HEK293 (cell line): ENCODE results near the gene DISC1.

Experiments
- CTCF ChIA-PET: fragments of 350-600 bp; formaldehyde crosslinking; extraction: SDS; loops from one replicate; lab custom pipeline; 2021; ENCODE audit warnings: antibody characterized with exemption; lab: Yijun Ruan, JAX
- POLR2A ChIA-PET: fragments of 300-600 bp; formaldehyde crosslinking; extraction: SDS; loops from one replicate; lab custom pipeline; 2020; ENCODE audit warnings: antibody characterized with exemption, inconsistent platforms; lab: Yijun Ruan, JAX
- H3K27ac ChIP-seq: fragments of 200-500 bp; sonication (Bioruptor generic); 2 replicates; pipeline ENCODE4 v1.5.1; 2014; ENCODE audit warnings: low read depth, low read length, control low read depth, inconsistent platforms; ENCODE audit errors: extremely low read depth
- H3K36me3 ChIP-seq, 2 experiments: fragments of 200-500 bp in 1 of 2; sonication (Bioruptor generic) in 1 of 2; 1 replicate in 1 of 2; 2 replicates in 1 of 2; pipeline ENCODE4 v1.5.1; 2014 to 2017; ENCODE audit warnings: inconsistent platforms in 2 of 2, low read length in 2 of 2; ENCODE audit not compliant: control insufficient read depth in 2 of 2, insufficient read depth in 1 of 2
- H3K4me1 ChIP-seq: fragments of 200-500 bp; sonication (Bioruptor generic); 2 replicates; pipeline ENCODE4 v1.5.1; 2014; ENCODE audit warnings: mild to moderate bottlenecking, low read length, inconsistent platforms; ENCODE audit not compliant: control insufficient read depth, insufficient read depth
- H3K4me3 ChIP-seq: 2 replicates; pipeline ENCODE4 v1.5.1; 2011; ENCODE audit warnings: low read depth, mild to moderate bottlenecking, control low read depth, low read length, moderate library complexity
- H3K9me3 ChIP-seq: fragments of 200-500 bp; sonication (Bioruptor generic); 2 replicates; pipeline ENCODE4 v1.5.1; 2014; ENCODE audit warnings: low read depth, low read length, inconsistent platforms; ENCODE audit not compliant: control insufficient read depth, insufficient read depth
- BCL11A ChIP-seq: fragments of 450-650 bp; formaldehyde crosslinking; IDR thresholded peaks from 2 replicates; pipeline ENCODE4 v1.5.1; 2016; ENCODE audit warnings: low read depth, missing biosample characterization, missing genetic modification characterization
- ZFP69B ChIP-seq: fragments of 450-650 bp; formaldehyde crosslinking; IDR thresholded peaks from 2 replicates; pipeline ENCODE4 v1.5.1; 2016; ENCODE audit warnings: missing biosample characterization, missing genetic modification characterization
- ZNF121 ChIP-seq: fragments of 450-650 bp; formaldehyde crosslinking; IDR thresholded peaks from 2 replicates; pipeline ENCODE4 v1.5.1; 2016; ENCODE audit warnings: missing biosample characterization, missing genetic modification characterization
- ZNF37A ChIP-seq: fragments of 450-650 bp; IDR thresholded peaks from 2 replicates; pipeline ENCODE4 v1.5.1; 2018; ENCODE audit warnings: missing biosample characterization, missing genetic modification characterization
- ZNF416 ChIP-seq: fragments of 450-650 bp; formaldehyde crosslinking; IDR thresholded peaks from 2 replicates; pipeline ENCODE4 v1.5.1; 2016; ENCODE audit warnings: missing biosample characterization, missing genetic modification characterization
- ZNF558 ChIP-seq: fragments of 450-650 bp; formaldehyde crosslinking; IDR thresholded peaks from 2 replicates; pipeline ENCODE4 v1.5.1; 2016; ENCODE audit warnings: missing biosample characterization, missing genetic modification characterization
- ZNF585B ChIP-seq: fragments of 450-650 bp; formaldehyde crosslinking; IDR thresholded peaks from 2 replicates; pipeline ENCODE4 v1.5.1; 2016; ENCODE audit warnings: missing biosample characterization, missing genetic modification characterization
- ZNF747 ChIP-seq: fragments of 450-650 bp; formaldehyde crosslinking; IDR thresholded peaks from 2 replicates; pipeline ENCODE4 v1.5.1; 2016; ENCODE audit warnings: missing biosample characterization, missing genetic modification characterization
- TF ChIP-seq, protein P1 (sequence below): fragments of 450-650 bp; formaldehyde crosslinking; IDR thresholded peaks from 2 replicates; pipeline ENCODE4 v1.5.1; 2016; ENCODE audit warnings: missing biosample characterization, missing genetic modification characterization
- TF ChIP-seq, protein P2 (sequence below): sonication (generic); formaldehyde crosslinking; IDR thresholded peaks from 2 replicates; pipeline ENCODE4 v1.8.1; 2022; ENCODE audit warnings: mild to moderate bottlenecking, moderate library complexity, missing genetic modification reagents
- TF ChIP-seq, protein P3 (sequence below): fragments of 450-650 bp; formaldehyde crosslinking; IDR thresholded peaks from 2 replicates; pipeline ENCODE4 v1.5.1; 2016; ENCODE audit warnings: missing biosample characterization, missing genetic modification characterization, low read depth
- TF ChIP-seq, protein P4 (sequence below): fragments of 450-650 bp; formaldehyde crosslinking; IDR thresholded peaks from 2 replicates; pipeline ENCODE4 v1.5.1; 2017; ENCODE audit warnings: missing biosample characterization, missing genetic modification characterization
- TF ChIP-seq, protein P5 (sequence below): fragments of 450-650 bp; formaldehyde crosslinking; IDR thresholded peaks from 2 replicates; pipeline ENCODE4 v1.5.1; 2016; ENCODE audit warnings: missing biosample characterization, missing genetic modification characterization, low read depth

The DISC1 gene

DNA sequence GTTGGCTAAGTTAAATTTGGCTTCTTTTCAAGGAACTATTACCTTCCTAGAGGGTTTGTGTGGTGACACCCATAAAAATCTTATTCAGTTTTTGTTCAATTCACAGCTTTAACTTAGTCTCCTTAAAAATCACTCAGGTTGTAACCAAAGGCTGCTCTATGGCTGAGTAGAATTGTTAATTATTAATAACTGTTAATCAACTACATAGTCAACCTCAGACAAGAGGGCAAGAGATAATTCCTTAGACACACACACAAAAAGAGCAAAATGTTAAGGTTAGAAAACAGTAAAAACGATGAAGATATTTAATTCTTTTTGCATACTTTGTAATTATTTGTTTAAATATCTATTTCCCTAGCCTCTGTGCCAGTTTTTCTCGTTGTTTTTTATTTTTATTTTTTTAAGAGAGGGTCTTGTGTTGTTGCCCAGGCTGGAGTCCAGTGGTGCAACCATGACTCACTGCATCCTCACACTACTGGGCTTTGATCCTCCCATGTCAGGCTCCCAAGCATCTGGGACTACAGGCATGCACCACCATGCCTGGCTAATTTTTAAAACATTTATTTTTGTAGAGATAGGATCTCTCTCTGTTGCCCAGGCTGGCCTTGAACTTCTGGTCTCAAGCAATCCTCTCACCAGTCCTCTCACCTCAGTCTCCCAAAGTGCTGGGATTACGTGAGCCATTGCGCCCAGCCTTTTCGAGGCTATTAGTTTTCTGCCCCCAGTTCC, 215.2 kb downstream of the DISC1 start:
- H3K27ac ChIP-seq, result no peak overlapping the region
- H3K4me3 ChIP-seq, result no peak overlapping the region
- no peaks in the 10 kb centered on the region for H3K36me3 ChIP-seq
- H3K4me1 ChIP-seq, result no peaks in the 10 kb centered on the region
- ChIA-PET POLR2A (interaction anchor here (0.5 to 0.7 kb wide), 2 partner anchors 112 to 1000 kb away, joined by 3 read pairs; no protein-coding TSS in a partner anchor), CTCF (interaction anchor here (0.7 to 1.3 kb wide), 3 partner anchors 111 to 1374 kb away, joined by 3 to 4 read pairs (median 3); no protein-coding TSS in a partner anchor)
- TF ChIP-seq, protein P1, sequence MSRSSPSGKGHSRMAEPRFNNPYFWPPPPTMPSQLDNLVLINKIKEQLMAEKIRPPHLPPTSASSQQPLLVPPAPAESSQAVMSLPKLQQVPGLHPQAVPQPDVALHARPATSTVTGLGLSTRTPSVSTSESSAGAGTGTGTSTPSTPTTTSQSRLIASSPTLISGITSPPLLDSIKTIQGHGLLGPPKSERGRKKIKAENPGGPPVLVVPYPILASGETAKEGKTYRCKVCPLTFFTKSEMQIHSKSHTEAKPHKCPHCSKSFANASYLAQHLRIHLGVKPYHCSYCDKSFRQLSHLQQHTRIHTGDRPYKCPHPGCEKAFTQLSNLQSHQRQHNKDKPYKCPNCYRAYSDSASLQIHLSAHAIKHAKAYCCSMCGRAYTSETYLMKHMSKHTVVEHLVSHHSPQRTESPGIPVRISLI (tag by site-specific recombination), result no peak
- TF ChIP-seq, protein P2, sequence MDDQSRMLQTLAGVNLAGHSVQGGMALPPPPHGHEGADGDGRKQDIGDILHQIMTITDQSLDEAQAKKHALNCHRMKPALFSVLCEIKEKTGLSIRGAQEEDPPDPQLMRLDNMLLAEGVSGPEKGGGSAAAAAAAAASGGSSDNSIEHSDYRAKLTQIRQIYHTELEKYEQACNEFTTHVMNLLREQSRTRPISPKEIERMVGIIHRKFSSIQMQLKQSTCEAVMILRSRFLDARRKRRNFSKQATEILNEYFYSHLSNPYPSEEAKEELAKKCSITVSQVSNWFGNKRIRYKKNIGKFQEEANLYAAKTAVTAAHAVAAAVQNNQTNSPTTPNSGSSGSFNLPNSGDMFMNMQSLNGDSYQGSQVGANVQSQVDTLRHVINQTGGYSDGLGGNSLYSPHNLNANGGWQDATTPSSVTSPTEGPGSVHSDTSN (CRISPR knock-in tag), result no peak
- no peak for TF ChIP-seq ZNF585B (tag by site-specific recombination)
- 0 out of 2 replicates have a peak, but pooled peaks have one; percentile 9 for TF ChIP-seq ZNF121
- TF ChIP-seq, protein P3, sequence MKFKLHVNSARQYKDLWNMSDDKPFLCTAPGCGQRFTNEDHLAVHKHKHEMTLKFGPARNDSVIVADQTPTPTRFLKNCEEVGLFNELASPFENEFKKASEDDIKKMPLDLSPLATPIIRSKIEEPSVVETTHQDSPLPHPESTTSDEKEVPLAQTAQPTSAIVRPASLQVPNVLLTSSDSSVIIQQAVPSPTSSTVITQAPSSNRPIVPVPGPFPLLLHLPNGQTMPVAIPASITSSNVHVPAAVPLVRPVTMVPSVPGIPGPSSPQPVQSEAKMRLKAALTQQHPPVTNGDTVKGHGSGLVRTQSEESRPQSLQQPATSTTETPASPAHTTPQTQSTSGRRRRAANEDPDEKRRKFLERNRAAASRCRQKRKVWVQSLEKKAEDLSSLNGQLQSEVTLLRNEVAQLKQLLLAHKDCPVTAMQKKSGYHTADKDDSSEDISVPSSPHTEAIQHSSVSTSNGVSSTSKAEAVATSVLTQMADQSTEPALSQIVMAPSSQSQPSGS (tag by site-specific recombination), result no peak
- TF ChIP-seq, protein P4, sequence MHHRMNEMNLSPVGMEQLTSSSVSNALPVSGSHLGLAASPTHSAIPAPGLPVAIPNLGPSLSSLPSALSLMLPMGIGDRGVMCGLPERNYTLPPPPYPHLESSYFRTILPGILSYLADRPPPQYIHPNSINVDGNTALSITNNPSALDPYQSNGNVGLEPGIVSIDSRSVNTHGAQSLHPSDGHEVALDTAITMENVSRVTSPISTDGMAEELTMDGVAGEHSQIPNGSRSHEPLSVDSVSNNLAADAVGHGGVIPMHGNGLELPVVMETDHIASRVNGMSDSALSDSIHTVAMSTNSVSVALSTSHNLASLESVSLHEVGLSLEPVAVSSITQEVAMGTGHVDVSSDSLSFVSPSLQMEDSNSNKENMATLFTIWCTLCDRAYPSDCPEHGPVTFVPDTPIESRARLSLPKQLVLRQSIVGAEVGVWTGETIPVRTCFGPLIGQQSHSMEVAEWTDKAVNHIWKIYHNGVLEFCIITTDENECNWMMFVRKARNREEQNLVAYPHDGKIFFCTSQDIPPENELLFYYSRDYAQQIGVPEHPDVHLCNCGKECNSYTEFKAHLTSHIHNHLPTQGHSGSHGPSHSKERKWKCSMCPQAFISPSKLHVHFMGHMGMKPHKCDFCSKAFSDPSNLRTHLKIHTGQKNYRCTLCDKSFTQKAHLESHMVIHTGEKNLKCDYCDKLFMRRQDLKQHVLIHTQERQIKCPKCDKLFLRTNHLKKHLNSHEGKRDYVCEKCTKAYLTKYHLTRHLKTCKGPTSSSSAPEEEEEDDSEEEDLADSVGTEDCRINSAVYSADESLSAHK (tag by site-specific recombination), result no peak
- H3K9me3 ChIP-seq, result no peaks in the 10 kb centered on the region

DNA sequence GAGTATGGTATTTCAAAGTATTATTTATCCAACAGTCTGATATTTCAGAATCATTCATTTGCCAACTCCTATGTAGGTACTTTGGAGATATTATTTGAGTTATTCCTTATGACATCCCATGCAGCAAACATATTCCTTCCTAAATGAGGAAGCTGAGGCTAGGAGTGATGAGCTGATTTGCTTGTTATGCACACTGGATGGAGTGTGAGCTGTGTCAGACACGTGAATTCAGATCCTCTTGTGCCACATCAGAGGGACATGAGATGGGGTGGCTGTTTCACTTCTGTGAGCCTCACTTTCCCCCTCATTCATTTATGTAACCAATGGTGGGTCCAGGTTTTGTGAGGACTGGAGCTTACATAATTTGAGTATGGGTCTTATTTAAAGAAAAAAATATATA, 215.9 kb downstream of the DISC1 start:
- no peaks in the 10 kb centered on the region for H3K36me3 ChIP-seq
- POLR2A ChIA-PET, result interaction anchor here (0.5 kb wide), 1 partner anchor 1000 kb away, joined by 3 read pairs; no protein-coding TSS in a partner anchor
- TF ChIP-seq ZNF558 (tag by site-specific recombination), result no peak
- TF ChIP-seq ZNF416 (tag by site-specific recombination), result no peak
- TF ChIP-seq ZNF747 (tag by site-specific recombination), result no peak
- no peak for TF ChIP-seq BCL11A (tag by site-specific recombination)
- TF ChIP-seq ZNF37A (tag by site-specific recombination), result no peak
- TF ChIP-seq ZFP69B (tag by site-specific recombination), result no peak
- TF ChIP-seq, protein P5, sequence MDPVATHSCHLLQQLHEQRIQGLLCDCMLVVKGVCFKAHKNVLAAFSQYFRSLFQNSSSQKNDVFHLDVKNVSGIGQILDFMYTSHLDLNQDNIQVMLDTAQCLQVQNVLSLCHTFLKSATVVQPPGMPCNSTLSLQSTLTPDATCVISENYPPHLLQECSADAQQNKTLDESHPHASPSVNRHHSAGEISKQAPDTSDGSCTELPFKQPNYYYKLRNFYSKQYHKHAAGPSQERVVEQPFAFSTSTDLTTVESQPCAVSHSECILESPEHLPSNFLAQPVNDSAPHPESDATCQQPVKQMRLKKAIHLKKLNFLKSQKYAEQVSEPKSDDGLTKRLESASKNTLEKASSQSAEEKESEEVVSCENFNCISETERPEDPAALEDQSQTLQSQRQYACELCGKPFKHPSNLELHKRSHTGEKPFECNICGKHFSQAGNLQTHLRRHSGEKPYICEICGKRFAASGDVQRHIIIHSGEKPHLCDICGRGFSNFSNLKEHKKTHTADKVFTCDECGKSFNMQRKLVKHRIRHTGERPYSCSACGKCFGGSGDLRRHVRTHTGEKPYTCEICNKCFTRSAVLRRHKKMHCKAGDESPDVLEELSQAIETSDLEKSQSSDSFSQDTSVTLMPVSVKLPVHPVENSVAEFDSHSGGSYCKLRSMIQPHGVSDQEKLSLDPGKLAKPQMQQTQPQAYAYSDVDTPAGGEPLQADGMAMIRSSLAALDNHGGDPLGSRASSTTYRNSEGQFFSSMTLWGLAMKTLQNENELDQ (tag by site-specific recombination), result no peak
- TF ChIP-seq, all 188 proteins: peak for 0
- H3K4me1 ChIP-seq, result no peaks in the 10 kb centered on the region
- H3K4me3 ChIP-seq, result no peak overlapping the region
- no peak overlapping the region for H3K27ac ChIP-seq
- no peaks in the 10 kb centered on the region for H3K9me3 ChIP-seq
- CTCF ChIA-PET, result interaction anchor here (2.9 kb wide), 1 partner anchor 86 kb away, joined by 11 read pairs; no protein-coding TSS in a partner anchor
